GM21423 (cell line): ENCODE data around the gene STRN.
"Not testable (repeated sequence)": the region's sequence is repeated elsewhere in the genome, so short reads cannot be mapped to it uniquely, and the experiment has no call there.

Source experiments
- ATAC-seq: cut with Tn5 transposase; IDR thresholded peaks from one replicate; pipeline ENCODE4 v1.9.1; 2021; ENCODE audit warnings: mild to moderate bottlenecking, moderate library complexity; ENCODE audit not compliant: unreplicated experiment

The STRN gene

DNA sequence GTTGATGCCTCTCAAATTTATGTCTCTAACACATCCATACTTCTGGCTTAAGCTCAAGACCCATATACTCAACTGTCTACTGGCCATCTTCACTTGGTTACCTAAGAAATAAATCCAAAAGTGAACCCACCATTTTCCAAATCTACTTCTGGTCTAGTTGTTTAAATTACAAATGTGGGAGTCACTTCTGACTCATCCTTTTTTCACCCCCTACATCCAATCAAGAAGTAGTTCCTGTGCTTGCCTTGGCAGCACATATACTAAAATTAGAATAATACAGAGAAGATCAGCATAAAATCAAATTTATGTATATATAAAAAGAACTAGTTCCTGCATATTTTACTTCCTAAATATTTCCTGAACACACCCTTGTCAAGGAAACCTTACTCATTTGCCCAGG, 53.6 kb downstream of the STRN start:
- no peak for ATAC-seq

DNA sequence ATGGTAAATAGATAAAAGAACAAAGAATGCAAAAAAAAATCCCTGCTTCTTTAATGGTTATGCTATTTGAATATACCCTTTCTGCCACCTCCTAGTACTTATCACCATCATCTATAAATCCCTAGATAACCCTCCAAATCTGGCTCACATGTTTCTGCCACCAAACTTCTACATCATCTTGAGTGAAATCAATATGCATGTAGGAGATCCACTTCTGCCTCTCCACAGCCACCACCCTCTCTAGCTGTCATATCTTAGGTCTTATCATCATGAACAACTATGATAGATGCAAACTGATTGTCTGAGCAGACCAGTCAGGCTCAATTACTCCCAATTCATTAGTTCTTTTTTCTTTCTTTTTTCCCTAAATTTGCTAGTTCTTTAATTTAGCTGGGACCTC, 55.3 kb downstream of the STRN start:
- ATAC-seq = no peak

DNA sequence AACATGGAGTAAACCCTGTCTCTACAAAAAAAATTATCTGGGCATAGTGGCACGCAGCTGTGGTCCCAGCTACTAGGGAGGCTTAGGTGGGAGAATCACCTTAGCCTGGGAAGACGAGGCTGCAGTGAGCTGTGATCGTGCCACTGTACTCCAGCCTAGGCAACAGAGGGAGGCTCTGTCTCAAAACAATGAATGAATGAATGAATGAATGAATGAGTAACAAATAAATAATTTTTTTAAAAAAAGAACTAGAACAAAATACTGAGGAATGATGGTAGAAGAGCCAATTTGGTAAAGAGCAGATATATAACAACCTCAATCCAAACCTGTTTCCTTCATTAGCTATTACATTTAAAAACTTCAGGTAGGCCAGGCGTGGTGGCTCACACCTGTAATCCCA, 60.1 kb downstream of the STRN start:
- ATAC-seq = no peak

DNA sequence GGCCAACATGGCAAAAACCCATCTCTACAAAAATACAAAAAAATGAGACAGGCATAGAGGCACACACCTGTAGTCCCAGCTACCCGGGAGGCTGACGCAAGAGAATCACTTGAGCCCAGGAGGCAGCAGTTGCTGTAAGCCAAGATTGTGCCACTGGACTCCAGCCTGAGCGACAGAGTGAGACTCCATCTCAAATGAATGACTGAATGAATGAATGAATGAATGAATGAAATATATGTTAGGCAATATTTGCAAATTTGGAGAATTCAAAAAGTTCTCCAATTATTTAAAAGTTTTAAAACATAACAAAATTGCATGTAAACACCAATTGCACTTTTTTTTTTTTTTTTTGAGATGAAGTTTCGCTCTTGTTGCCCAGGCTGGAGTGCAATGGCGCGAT, 61.7 kb downstream of the STRN start:
- ATAC-seq = no peak

DNA sequence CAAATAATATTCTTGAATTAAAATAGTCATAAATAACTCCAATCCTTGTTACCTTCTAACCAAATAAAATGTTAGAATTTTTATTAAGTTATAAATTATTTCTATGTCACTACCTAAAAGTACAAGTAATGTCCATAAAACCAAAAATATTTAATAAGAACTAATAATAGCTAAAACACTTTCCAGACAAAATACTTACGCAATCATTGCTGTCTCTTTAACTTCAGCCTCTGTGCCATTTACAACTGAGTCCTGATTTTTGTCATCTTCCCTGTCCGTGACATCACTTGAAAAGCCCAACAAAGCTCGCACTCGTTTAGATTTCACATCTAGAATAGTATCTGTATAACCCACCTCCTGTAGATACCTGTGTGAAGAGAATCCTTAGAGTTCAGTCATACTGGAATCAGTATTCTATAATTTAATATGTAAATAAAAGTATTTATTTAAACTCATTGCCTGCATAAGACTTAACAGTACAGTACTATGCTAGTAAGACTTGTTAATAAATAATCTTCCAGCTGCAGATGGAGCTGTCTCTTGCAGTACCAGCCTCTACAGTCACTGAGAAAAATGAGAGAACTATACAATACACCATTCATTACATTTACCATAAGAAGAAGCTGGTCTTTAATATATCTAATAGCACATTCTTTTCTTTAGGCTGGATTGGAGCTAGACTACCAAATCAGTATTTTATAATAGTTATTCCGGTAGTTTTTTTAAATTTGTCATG, 63.8 kb downstream of the STRN start:
- ATAC-seq = no peak

DNA sequence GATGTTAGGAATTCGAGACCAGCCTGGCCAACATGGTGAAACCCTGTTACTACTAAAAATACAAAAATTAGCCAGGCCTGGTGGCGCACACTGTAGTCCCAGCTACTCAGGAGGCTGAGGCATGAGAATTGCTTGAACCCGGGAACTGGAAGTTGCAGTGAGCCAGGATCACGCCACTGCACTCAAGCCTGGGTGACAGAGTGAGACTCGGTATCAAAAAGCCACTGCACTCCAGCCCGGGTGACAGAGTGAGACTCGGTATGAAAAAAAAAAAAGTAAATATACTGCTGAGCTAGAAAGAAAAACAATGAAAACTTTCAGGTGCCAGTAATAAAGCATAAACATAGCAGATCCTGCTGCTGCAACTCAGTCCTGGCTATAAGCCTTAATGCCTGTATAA, 73.5 kb downstream of the STRN start:
- ATAC-seq = no peak

DNA sequence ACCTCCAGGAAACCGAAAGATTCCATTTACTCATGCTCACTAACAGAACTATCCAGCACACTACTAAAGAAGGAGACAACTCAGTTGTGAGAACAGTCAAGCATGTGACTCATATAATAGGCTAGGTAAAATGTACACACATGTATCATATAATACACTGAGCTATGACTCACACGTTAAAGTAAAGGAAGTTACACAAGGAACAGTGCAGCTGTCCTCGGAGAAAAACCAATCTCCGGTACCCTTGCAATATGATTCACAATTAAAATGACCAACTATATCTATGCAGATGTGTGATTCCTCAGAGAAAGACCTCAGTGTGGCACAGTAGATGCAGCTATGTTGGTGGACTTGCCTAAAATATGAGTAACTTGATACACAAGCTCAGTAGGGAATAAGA, 76.5 kb downstream of the STRN start:
- ATAC-seq = no peak

DNA sequence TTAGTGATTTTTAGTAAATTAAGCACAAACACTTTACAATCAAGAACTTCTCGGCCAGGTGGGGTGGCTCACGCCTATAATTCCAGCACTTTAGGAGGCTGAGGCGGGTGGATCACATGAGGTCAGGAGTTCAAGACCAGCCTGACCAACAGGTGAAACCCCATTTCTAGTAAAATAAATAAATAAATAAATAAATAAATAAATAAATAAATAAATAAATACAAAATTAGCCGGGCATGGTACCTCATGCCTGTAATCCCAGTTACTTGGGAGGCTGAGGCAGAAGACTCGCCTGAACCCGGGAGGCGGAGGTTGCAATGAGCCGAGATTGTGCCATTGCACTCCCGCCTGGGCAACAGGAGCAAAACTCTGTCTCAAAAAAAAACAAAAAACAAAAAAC, 79.2 kb downstream of the STRN start:
- ATAC-seq = not testable (repeated sequence)

DNA sequence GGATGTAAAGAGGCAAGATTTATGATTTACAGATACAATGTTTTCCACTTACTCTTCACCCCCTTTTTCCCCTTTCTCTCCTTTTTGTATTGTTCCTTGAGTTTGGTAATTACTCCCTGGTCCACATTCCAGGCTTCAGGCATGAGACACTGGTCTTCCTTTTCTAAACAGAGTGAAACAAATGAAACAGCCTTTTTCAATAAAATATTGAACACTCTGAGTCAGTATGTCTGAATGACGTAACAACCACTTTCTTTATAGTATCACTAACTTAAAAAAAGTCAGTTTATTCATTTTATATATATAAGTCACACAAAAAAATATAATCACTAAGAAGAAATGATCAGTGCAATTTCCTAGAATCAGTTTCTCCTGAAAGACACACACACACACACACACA, 79.7 kb downstream of the STRN start:
- no peak for ATAC-seq

DNA sequence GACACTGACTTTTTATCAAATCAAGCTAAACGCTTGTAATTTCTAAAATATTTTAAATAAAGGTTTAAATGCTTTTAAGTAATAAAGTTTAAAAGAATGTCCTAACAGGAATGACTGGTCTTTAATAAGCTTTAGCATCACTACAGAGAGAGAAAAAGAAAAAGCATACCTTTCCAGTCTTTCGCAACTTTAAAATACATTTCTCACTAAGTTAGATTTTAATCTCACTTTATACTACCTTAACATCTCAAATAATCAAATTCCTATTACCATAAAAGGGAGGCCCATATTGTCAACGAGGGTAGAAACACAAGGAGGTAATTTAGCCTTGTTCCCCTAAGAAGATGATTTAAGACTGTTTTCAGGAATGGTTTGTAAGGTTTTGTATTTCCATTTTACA, 80.7 kb downstream of the STRN start:
- ATAC-seq = no peak

DNA sequence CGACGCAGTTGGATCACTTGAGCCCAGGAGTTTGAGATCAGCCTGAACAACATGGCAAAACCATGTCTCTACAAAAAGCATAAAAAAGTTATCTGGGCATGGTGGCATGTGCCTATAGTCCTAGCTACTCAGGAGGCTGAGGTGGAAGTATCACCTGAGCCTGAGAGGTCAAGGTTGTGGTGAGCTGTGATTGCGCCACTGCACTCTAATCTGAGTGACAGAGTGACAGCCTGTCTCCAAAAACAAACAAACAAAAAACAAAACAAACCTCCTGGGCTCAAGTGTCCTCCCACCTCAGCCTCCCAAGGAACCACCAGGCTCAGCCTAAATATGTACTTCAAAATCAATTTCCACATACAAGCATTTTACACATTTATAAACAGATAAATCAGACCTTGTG, 83.8 kb downstream of the STRN start:
- no peak for ATAC-seq

DNA sequence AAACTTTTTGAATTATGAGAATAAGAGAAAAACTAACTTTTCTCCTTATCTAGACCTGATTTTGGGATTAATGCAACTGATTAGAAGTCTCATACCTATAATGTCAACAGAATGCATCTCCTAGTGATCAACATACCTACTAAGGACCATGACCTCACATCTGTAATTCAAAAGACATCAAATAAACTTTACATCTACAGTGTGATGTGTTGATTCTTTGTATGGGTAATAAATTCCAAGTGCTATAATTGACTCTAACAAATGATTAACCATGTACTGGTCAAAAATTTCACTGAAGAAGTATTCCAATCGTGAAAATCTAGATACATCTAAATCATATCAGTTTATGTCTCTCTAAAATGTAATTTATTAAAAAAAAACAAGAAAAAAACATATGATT, 84.5 kb downstream of the STRN start:
- ATAC-seq = no peak

DNA sequence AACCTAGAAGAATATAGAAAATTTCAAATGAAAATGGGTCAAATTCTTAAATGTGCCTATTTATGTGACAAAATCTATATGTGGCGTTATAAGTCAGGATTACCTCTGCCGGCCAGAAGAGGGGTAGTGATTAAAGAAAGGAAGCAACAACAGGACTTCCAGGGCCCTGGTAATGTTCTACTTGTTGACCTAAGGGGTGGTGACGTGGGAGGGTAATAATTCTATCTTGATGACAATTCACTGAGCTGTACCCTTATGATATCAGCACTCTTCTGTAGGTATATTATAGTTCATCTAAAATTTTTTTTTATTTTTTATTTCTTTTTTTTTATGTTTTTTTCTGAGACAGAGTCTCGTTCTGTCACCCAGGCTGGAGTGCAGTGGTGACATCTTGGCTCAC, 87.9 kb downstream of the STRN start:
- ATAC-seq = no peak

DNA sequence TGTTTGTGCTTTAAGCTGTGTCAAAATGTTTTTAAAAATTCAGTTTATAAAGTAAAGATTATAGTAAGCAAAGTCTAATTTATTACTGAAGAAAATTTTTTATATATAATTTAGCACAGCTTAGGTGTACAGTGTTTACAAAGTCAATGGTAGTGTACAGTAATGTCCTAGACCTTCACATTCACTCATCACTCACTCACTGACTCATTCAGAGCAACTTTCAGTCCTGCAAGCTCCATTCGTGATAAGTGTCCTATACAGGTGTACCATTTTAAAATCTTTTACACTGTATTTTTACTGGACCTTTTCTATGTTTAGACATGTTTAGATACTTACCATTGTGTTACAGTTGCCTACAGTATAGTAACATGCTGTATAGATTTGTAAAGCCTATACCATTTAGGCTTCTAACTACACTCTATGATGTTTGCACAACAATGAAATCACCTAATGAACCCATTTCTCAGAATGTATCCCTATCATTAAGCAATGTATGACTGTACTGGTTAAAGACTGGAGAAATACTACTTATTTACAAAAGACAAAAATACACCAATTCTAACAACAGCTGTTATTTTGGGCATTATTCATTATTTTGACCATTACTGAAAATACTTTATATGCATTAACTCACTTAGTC, 95.1 kb downstream of the STRN start:
- no peak for ATAC-seq

DNA sequence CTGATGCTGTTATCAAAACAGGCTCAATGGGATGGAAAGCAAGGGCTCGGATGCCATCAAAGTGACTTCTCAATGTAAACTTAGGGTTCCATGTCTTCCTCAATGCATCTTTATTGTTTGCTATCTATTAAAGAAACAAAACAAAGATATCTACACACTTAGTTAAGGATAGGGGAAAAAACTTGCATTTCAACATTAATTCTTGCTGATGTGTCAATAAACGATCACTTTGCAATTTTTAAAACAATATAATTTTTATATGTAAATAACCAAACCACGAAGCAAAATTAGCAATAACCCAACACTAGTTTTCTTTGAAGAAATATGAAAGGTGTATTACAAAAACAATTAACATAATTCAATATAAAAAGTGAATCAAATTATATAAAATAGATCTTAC, 96.7 kb downstream of the STRN start:
- no peak for ATAC-seq

DNA sequence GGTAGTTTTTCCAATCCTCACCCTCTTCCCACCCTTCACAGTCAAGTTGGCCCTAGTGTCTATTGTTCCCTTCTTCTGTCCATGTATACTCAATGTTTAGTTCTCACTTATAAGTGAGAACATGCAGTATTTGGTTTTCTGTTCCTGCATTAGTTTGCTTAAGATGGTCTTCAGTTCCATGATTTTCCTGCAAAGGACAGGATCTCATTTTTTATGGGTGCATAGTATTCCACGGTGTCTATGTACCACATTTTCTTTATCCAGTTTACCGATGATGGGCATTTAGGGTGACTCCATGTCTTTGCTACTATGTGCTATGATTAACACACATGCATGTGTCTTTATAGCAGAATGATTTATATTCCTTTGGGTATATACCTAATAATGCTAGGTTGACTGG, 104.4 kb downstream of the STRN start:
- no peak for ATAC-seq

DNA sequence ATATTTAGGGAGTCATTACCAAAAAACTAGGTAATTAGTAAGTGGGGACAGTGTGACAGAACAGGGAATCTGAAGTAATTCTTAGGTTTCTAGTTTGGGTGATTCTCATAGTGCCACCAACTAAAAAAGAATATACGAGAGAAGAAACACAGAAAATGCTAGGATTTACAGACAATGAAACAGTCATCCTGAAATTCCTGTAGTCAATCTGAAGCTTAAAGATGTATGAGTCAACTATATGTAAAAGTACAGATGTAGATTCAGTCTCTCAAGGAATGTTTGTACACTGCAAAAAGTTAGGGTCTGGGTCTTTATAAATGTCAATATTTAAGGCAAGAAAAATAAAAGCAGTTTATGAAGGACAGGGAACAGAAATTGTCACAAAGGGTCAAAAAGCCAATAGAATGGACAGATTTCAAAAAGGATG, 107.0 kb downstream of the STRN start:
- no peak for ATAC-seq

DNA sequence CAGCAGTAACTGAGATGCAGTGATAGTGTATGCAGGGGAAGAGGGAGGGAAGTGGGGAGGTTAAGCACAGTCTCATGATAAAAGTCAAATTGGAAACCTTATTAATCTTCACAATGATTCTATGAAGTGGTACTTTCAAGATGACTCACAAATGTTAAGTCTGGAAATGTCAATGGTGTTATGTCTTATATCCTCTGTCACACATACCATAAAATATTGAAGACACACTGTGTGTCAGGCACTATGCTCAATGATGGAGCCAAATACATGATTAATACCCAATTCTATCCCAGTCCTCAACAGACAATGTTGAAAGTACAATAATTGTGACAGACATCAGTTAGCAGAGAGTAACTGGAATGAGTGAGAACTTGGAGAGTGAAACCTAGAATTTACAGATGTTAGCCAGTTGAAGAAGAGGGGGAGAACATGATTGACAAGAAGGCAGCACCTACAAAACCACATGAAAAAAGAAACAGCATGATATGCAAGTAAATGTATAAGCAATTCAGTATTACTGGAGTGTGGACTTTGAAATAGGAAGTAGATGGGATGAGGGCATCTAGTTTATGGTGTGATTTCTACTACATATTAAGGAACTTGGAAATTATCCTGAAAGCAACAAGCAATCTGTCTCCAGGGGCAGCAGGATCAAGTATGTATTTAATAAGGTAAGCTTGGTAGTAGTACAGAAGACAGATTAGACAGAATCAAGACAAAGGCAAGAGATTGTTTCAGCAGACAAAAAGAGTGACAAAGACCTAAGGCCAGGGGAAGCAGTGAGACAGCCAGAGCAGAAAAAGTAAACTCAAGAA, 107.6 kb downstream of the STRN start:
- peak; percentile 71 for ATAC-seq

DNA sequence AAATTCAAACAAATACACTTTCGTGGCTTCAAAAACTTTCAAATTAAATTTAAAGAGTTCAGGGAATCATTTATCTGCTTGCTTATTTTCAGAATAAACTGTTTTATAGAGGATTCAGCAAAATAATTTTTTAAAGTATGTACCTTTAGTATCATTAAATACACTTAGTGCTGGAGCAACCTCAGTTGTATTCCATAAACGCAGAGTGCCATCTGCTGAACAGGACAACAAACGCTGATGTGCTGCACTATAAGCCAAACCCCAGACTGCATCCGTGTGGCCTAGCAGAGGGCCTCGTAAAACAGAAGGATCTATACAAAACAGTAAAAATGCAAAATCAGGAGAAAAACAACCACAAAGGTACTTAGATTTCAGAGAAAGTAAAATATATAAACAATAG, 108.6 kb downstream of the STRN start:
- ATAC-seq = no peak

DNA sequence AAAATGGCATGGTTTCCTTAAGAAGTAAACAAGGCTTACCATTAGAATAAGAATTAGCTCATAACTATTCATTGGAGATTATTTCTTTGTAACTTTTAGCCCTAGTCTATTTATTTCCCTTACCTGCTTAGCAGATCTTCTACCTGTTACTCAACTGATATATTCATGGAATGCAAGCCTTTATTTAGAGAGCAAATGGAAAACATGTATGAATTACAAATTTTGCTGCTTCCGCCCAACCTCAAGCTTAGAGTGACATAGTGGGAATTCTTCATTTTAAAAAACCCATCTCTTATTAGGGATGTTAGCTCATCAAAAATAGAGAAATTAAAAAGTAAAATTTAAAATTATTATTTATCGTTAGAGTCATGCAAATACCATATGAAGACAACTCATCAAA, 110.9 kb downstream of the STRN start:
- no peak for ATAC-seq

DNA sequence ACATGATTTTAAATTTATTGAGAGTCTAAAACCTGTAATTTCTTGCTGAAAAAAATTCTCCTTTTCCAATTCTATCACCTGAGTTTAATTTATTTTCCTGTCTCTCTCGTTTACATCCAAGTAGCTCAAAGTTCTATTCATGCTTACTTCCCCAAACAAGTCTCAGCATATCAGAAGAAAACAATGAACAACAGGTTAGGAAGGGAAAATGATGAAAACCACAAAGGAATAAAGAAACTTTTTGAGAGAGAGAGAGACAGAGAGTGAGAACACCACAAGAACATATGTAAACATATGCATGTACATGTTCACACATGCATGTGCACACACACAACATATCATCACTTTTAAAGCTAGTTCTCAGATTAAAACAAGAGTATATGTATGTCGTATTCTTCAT, 112.1 kb downstream of the STRN start:
- no peak for ATAC-seq

DNA sequence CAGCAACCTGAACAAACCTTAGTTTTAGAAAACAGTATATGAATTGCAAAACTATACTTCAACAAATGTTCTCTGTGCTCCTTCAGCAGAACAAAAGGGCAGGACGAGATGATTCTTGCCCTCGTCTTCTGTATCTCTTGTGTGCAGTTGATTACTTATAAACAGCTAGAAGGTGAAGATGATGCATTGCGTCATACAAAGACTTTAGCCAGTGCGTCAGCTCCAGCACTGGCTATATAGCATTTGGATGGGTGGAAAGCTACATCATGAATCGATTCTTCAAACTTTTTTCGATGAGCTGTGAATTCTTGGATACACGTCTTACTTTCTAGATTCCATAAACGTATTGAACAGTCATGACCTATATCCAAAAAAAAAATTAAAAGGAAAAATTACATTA, 117.1 kb downstream of the STRN start:
- no peak for ATAC-seq
